GM19467 (cell line): Measurements from ENCODE around the gene MYCN.
"Not testable (repeated sequence)": the region's sequence is repeated elsewhere in the genome, so short reads cannot be mapped to it uniquely, and the experiment has no call there.

Experiments
- ATAC-seq: cut with Tn5 transposase; IDR thresholded peaks from one replicate; pipeline ENCODE4 v1.9.1; 2021; ENCODE audit warnings: mild to moderate bottlenecking, moderate library complexity; ENCODE audit not compliant: unreplicated experiment

MYCN gene

GRCh38 chr2:15907461-15908324, 32.7 kb upstream of the MYCN start:
- ATAC-seq, result no peak

GRCh38 chr2:15908371-15908770, 32.0 kb upstream of the MYCN start:
- ATAC-seq, result no peak

- no peak for ATAC-seq
Observed at GRCh38 chr2:15909157-15909556, 31.2 kb upstream of the MYCN start.

- ATAC-seq, result no peak
Observed at GRCh38 chr2:15909736-15910135, 30.6 kb upstream of the MYCN start.

- ATAC-seq, result not testable (repeated sequence)
Observed at GRCh38 chr2:15911270-15911669, 29.1 kb upstream of the MYCN start.

- no peak for ATAC-seq
Observed at GRCh38 chr2:15911686-15912085, 28.7 kb upstream of the MYCN start.

GRCh38 chr2:15912203-15912602, 28.1 kb upstream of the MYCN start:
- ATAC-seq, result no peak

- ATAC-seq, result no peak
Observed at GRCh38 chr2:15913146-15913545, 27.2 kb upstream of the MYCN start.

GRCh38 chr2:15914596-15915385, 25.6 kb upstream of the MYCN start:
- ATAC-seq, result no peak

- not testable (repeated sequence) for ATAC-seq
Observed at GRCh38 chr2:15915546-15915945, 24.8 kb upstream of the MYCN start.

- ATAC-seq, result no peak
Observed at GRCh38 chr2:15916336-15916735, 24.0 kb upstream of the MYCN start.

- ATAC-seq, result no peak
Observed at GRCh38 chr2:15918761-15919356, 21.5 kb upstream of the MYCN start.

- ATAC-seq, result no peak
Observed at GRCh38 chr2:15919716-15920434, 20.5 kb upstream of the MYCN start.

GRCh38 chr2:15920696-15921095, 19.7 kb upstream of the MYCN start:
- ATAC-seq, result no peak

- no peak for ATAC-seq
Observed at GRCh38 chr2:15923597-15923996, 16.8 kb upstream of the MYCN start.

- no peak for ATAC-seq
Observed at GRCh38 chr2:15925819-15926218, 14.5 kb upstream of the MYCN start.

- no peak for ATAC-seq
Observed at GRCh38 chr2:15926252-15926651, 14.1 kb upstream of the MYCN start.

- ATAC-seq, result no peak
Observed at GRCh38 chr2:15927551-15928218, 12.7 kb upstream of the MYCN start.

GRCh38 chr2:15929008-15929407, 11.3 kb upstream of the MYCN start:
- ATAC-seq, result not testable (repeated sequence)

GRCh38 chr2:15929861-15930260, 10.5 kb upstream of the MYCN start:
- no peak for ATAC-seq
